ENCODE measurements around the gene PFKP.

Gene PFKP

DNA sequence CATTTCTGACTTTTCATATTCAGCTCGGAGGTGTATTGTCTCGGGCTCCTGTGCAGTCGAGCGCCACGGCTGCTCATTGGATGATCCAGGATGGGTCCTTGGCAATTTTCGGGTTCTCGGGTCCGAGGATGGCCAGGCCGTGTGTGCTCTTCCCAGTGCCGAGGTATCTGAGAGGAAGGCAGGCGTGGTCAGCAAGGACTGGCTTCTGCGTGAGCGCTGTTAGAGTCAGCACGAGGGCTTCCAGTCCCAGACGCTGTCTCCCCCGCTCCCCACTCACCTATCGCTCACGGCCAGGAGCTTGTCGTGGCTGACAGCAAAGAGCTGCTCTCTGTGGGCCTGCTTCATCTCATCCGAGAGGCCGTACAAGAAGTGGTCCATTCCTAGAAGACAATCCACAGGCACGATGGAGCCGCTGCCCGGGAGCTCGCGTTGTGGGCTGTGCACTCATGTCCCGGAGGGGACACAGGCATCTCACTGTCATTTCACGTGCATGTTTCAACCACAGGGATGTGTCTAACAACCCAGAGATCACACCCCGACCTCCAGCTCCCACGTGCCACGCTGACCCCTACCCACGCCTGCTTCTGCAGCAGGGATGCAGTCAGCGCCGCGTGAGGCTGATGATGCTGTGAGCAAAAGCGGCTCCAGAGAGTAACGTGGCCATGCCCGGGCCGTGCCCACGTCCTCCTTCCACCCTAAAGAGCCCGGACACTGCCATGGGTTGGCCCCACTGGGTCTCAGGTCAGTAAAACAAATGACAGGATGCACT, 70.8 kb downstream of the PFKP start:
- DNase-seq, result no peak

- DNase-seq, result no peak
Measured at GRCh38 chr10:3139216-3139910, 72.0 kb downstream of the PFKP start.

DNA sequence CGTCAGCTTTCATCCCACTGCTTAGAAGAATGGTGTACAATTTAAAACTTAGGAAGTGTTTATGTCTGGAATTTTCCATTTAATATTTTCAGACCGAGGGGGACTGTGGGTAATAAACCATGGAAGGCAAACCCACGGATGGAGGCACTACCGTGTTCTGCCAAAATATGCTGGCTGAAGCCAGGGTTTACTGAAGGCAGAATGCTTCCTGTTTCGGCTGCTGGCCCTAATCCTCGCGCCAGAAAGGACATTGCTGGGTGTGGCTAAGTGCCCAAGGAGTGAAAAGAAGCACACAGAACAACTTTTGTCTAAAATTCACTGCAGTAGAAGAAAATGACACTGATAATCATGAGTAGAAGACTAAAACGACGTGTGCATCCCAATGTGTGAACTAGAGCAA, 72.9 kb downstream of the PFKP start:
- no peak for DNase-seq

- DNase-seq, result no peak
Measured at GRCh38 chr10:3141351-3142005, 74.1 kb downstream of the PFKP start.

DNA sequence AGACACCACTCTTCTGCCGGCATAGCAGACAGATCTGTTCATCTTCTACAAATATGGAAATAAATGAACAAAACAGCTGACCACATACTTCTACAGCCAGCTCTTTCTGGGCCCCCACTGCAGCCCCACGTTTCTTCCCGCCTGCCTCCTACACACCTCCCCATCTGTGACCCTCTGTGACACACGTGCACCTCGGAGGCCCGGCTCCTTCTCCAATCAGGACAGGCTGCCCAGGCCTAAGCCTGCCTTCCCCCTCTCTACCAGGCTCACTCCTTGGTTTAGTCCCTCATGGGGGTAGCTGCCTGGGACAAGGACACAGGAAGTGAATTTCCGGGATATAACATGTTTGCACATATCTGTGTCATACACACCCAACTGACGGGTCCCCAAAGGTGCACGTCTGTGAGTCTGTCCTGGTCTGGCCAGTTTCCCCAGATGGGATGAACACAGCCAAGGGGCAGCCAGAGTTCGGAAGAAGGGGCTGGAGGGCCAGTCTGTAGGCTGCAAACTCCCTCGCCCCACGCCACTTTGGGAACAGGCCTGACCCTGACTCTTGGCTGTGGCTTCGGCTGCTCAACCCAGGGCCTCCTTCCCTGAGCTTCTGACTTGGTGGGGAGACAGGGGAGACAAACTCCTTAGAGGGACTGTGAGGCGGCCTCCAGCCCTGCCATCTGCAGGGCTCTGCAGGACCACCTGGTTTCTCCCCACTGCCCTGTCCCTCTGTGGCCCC, 75.0 kb downstream of the PFKP start:
- no peak for DNase-seq

GRCh38 chr10:3143366-3143765, 76.0 kb downstream of the PFKP start:
- no peak for DNase-seq

DNA sequence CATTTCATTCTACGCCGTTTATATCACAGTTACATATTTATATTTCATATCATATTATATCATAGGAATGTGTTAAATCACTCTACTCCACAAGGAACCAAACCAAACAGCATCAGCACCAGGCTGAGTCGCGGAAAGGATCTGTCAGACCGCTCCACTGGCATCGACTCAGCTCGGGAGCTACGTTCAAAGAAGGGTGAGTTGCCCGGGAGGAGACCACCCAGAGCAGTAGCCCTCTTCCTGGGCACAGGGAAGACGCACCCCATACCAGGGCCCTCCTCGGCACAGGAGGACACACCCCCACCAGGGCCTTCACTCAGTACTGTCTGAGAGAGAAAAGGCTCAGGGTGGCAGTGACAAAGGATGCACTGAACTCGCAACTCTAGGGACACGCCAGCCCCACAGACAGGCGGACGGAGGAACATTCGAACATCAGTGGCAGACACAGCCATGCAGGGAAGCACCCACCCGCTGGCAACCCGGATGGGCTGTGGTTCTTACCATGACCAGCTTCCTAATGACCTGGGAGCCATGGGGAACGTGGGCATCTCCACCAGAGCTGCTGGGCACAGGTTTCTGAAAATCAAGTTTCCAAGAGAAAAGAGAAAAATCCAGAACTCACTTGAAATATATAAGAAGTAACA, 76.6 kb downstream of the PFKP start:
- DNase-seq, result no peak

- no peak for DNase-seq
Measured at GRCh38 chr10:3145366-3145765, 78.0 kb downstream of the PFKP start.

DNA sequence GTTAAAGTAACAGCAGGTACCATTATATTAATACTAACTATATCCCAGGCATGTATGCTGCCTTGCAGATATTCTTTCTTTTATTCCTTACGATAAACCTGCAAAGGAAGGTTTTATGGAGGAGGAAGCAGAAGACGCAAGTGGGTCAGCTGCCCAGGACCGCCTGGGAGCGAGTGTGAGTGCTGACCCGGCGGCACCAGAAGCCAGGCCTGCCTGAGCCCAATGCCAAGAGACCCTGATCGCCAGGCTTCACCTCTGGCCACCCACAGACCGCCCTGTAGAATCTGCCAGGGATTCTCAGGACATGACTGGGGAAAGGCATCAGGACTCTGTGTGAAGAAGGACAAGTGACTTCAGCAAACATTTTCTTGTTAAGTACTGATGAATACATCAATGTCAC, 78.9 kb downstream of the PFKP start:
- DNase-seq, result no peak

GRCh38 chr10:3147117-3147820, 79.9 kb downstream of the PFKP start:
- no peak for DNase-seq

DNA sequence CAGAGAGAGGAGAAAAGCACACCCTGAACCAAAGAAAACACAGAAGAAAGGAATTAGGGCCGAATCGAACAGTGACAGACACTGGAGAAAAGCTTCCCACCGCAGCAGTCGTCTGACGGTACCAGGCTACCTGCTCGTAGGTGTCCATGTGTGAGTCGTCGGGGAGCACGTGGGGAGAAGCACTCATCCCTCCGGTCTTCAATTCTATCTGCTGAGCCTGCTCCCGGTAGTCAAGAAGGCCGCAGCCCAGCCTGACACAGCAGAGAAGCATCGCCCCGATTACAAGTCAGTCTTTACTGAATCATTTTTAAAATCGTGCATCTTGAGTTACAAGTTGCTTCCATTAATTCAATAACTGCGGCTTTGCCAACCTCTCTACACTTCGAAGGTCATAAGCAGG, 80.7 kb downstream of the PFKP start:
- DNase-seq, result no peak

DNA sequence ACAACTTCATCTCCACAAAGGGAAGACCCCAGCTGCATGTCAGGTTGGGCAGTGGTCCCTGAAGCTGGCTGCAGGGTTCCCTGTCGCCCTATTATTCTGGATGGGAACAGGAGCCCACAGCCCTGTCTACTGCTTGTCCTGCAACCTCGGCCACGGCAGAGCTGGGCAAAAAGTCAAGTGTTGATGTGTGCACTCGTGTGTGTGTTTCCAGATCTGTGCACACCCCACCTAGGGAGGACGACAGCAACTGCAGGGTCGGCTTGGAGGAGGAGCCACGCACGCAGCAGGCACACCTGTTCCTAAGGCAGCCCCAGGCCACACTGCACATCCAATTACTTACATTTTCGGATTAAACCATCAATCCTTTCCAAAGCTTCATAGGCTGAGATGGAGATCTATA, 81.6 kb downstream of the PFKP start:
- no peak for DNase-seq

DNA sequence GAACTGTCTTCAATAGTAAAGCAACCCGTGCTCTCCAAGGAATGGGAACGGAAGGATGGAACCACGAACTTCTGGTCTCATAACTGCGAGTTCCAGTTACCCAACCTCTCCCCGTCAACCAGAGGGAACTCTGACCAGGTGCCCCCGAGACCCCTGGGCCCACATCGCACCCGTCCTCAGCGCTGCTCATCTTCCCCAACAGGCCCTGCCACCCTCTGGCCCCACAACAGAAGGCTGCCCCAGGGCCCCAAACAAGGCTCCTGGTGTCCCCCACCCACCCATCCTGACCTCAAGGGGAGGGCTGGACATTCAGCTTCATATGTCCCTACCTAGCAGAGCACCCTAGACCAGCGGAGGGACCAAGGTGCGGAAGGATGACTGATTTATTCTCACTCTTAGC, 82.6 kb downstream of the PFKP start:
- DNase-seq, result no peak

DNA sequence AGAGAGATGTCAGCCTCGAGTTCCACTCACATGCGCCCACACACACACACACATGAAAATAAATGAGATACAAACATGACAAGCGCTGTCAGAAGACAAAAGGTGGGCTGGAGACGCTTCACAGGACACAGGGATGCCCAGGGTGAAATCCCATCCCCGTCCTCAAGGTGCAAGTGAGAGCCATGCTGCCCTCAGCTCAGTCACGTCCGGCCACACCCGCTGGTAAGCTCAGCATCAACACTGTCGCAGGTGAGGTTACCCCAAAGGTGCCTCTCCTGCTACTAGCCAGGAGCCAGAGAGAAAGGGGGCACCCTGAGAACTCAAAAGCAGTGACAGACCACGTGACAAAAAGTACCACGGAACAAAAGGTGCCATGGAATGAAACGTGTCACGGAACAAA, 83.0 kb downstream of the PFKP start:
- no peak for DNase-seq

GRCh38 chr10:3150961-3151360, 83.6 kb downstream of the PFKP start:
- DNase-seq, result no peak

- no peak for DNase-seq
Measured at GRCh38 chr10:3151889-3152565, 84.7 kb downstream of the PFKP start.

- no peak for DNase-seq
Measured at GRCh38 chr10:3152566-3152935, 85.2 kb downstream of the PFKP start.

DNA sequence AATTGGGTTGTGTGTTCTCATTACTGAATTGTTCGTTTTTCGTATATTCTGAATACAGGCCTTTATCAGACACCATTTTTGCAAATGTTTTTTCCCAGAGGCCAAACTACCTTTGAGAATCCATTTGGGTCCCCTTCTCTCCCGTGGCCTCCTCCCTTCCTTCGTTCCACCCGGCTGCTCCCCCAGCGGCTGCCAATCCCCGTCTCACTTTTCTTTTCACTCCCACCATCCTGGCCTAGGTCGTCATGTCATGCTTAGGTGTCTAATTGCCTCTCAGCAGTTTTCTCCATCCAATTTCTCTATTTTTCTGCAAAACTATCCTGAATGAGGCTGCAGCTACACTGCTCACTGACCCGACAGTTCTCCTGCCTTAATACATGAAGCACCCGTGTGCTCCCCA, 87.3 kb downstream of the PFKP start:
- no peak for DNase-seq

- no peak for DNase-seq
Measured at GRCh38 chr10:3159152-3159551, 91.8 kb downstream of the PFKP start.

- no peak for DNase-seq
Measured at GRCh38 chr10:3162533-3162932, 95.2 kb downstream of the PFKP start.

DNA sequence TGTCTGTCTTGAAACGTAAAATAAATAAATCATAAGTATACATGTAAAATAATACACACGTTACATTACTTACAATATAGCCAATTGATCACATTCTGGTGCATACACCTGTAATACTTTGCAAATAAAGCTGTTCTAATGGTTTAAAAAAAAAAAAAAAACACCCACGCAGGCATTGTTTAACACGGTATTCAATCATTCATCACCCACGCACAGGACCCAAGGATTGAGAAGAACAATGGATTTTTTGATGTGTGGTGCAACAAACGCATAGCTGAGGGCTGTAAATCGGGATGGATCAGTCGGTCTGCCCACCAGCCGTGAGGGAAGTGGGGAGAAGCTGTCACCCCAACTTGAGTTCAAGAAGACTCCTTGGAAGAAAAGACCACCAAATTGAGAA, 96.5 kb downstream of the PFKP start:
- no peak for DNase-seq

DNA sequence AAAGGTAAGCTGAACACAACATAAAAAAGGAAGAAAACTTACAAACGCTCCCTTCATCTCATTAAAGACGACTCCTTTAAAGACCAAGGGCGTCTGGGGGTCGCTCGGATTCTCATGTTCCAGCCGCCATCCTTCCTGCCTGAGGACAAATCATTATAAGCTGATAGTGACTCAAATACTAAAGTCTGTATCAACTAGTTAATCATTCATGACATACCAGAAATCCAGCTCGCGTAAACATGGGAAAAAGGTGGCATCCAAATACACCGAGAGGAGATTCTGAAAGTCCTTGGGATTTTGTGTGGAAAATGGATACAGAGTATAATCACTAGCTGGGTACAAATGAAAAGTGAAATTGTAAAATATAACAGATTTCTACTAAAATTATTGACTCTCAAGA, 97.8 kb downstream of the PFKP start:
- no peak for DNase-seq

Data from NCI-H2171 treated with DMSO at 0.1 percent for 48 hours (cell line).